Activated T-cell treated with anti-CD3 and anti-CD28 coated beads for 1 hour (primary cell): ENCODE data around the gene AADACL3.

Experiments
- DNase-seq: peaks from one replicate; pipeline ENCODE4 v3.0.0-alpha.2; 2020; ENCODE audit warnings: low read depth

AADACL3 gene

DNA sequence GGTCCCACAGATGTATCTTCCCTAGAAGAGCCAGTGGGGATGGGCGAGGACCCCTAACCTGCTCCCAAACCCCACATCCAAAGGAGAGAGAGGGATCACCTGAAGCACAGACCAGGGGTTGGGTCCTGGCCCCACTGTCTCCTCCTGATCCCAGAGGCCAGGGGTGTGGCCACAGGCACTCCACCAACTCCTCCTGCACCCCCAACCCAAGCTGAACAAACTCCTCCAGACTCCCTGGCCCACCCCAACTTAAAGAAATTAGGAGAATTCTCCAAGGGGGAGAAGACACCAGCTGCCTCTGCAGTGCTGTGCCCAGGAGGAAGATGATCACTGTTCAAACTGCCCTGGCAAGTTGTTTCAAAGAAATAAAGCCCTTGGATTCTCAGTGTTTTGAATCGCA is 53.1 kb downstream of the AADACL3 start:
- no peak for DNase-seq

DNA sequence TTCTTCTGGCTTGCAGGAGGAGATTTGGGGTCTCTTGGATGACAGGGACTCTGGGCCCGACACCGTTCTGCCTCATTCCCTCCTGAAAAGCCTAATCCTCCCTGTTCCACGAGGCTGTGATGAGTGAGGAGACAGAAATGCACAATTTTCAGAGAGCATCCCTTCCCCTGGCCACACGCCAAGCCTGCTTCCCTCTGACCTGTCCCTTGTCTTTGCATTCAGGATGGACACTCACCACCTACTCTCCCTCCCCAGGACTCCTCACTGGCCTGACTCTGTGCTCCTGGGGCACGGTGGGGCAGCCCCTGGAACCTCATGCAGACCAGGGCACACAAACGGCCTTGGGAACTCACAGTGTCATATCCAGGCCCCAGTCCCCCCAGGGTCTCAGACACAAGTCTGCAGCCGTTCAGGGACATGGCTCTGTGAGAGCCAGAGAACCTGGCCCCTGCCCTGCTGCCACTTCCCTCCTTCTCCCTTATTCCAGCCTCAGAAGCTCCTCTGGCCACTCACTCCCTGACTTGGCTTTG is 54.1 kb downstream of the AADACL3 start:
- DNase-seq, result no peak

DNA sequence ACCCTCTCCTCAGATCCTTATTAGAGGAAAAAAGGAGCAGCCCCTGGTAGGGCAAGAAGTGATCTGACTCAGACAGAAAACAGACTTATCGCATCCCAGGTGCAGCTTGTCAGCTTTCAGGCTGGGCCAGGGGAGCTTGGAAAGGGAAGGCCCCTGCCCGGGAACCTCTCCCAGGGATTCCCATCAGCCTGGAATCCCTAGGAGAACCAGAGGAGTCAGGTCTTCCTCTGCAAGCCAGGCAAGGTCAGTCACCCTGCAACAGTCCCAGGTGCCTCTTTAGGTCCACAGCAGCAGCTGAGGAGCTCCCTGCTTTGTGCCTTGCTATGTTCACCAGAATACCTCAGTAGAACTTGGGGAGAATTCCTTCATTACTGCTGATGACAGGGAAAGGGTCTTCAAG is 54.7 kb downstream of the AADACL3 start:
- DNase-seq, result no peak

- DNase-seq, result no peak
Observed at GRCh38 chr1:12771186-12771585, 55.3 kb downstream of the AADACL3 start.

DNA sequence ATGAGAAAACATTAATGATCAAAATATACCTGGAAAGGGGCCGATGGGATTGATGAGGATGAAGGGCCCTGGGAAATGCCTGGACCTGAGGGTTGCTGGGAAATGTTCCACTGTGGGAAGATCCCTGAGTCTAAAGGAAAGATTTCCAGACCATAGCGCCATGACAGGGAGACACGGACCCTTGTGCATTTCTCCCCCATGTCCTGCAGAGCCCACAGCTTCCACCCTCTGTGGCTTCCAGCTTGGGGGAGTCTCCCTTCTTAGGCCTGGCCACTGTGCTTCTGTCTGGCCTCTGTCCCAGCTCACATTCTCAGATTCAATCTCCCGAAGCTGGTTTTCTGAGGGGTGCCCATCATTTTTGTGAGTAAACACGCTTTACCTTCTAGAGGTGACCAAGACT is 56.6 kb downstream of the AADACL3 start:
- DNase-seq, result no peak

DNA sequence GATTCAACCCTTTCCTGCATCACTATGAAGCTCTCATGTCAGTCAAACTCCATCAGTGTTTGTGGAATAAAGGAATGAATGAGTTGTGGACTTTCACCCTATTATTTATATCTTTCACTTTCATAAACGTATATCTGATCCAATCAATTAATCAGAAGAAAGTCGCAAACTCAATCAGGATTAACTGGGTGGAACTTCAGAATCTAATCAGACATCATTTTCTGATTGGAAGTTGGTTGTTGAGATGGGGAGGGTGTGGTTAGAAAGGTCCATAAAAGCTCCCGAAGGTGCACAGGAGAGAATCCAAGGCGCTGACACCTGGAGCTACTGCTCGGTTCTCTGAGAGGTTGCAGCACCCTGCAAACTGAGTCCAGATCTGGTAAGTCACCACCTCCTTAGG is 57.5 kb downstream of the AADACL3 start, which contains the start of gene PRAMEF12:
TSS of gene PRAMEF12 (plus strand) at position 301 of the 400 bp plus-strand sequence. CDS start 1,130 bp downstream, outside the sequence.
- DNase-seq, result no peak

DNA sequence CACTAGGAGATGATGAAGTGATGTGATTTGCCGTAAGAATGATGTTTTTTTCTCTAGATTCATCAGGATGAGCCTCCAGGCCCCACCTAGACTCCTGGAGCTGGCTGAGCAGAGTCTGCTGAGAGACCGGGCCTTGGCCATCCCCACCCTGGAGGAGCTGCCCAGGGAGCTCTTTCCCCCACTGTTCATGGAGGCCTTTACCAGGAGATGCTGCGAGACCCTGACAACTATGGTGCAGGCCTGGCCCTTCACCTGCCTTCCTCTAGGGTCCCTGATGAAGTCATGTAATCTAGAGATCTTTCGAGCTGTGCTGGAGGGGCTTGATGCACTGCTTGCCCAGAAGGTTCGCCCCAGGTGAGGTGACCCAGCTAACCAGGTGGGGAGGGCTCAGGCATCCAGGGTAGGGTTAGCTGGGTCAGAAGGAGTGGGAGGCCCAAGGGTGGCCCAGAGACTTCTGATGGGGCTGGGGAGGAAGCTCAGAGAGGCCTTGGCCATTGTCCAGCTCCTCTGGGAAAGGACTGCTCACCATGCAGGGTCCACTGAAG is 59.0 kb downstream of the AADACL3 start:
- DNase-seq, result no peak

DNA sequence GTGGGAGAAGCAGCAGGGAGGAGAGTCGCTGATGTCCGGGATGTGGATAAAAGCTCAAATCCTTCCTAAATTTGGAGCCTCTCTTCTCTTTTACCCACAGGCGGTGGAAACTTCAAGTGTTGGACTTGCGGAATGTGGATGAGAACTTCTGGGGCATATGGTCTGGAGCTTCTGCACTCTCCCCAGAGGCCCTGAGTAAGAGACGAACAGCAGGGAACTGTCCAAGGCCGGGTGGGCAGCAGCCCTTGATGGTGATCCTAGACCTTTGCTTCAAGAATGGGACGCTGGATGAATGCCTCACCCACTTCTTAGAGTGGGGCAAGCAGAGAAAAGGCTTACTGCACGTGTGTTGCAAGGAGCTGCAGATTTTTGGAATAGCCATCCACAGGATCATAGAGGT is 59.5 kb downstream of the AADACL3 start:
- DNase-seq, result no peak

GRCh38 chr1:12776801-12777557 is 61.1 kb downstream of the AADACL3 start:
- no peak for DNase-seq
